K562 (cell line): ENCODE results near the gene ATF1. TPM values are rescaled to one million over a fixed set of nuclear protein-coding genes. Genes with fewer than 3 reads are reported as not detected.
A peak's percentile ranks its signal among the peaks of the same experiment; 100 is the strongest.

Experiments
- CLOCK ChIP-seq: fragments of 250-450 bp; sonication (Bioruptor Pico); IDR thresholded peaks from 2 replicates; pipeline ENCODE4 v1.4.0; 2020; ENCODE audit warnings: mild to moderate bottlenecking, moderate library complexity, borderline replicate concordance
- ETV5 ChIP-seq: sonication (generic); formaldehyde crosslinking; IDR thresholded peaks from 2 replicates; pipeline ENCODE4 v1.4.0; 2020; ENCODE audit warnings: low read depth, mild to moderate bottlenecking, missing genetic modification reagents
- GTF2E2 ChIP-seq: fragments of 200-800 bp; sonication (Bioruptor generic); IDR thresholded peaks from 2 replicates; pipeline ENCODE4 v1.6.1; 2016; ENCODE audit warnings: missing genetic modification characterization, missing compliant biosample characterization
- MITF ChIP-seq: IDR thresholded peaks from 2 replicates; pipeline ENCODE4 v1.6.1; 2014; ENCODE audit warnings: antibody characterized with exemption
- NFIX ChIP-seq: fragments of 250-450 bp; sonication (Bioruptor Pico); IDR thresholded peaks from 2 replicates; pipeline ENCODE4 v1.4.0; 2020; ENCODE audit warnings: low read depth, mild to moderate bottlenecking, moderate library complexity
- NR1H2 ChIP-seq: sonication (generic); formaldehyde crosslinking; IDR thresholded peaks from 2 replicates; pipeline ENCODE4 v1.4.0; 2020; ENCODE audit warnings: mild to moderate bottlenecking, missing genetic modification reagents
- PHF8 ChIP-seq: fragments of 200-600 bp; sonication (generic); IDR thresholded peaks from 2 replicates; pipeline ENCODE4 v1.6.1; 2012; ENCODE audit warnings: mixed run types, mild to moderate bottlenecking, inconsistent platforms, low read length, moderate library complexity, borderline replicate concordance
- RBM39 ChIP-seq: fragments of 200-400 bp; formaldehyde crosslinking; optimal IDR thresholded peaks from 2 replicates; pipeline ENCODE3; 2018; ENCODE audit warnings: low read depth, low read length
- RFX5 ChIP-seq: IDR thresholded peaks from 2 replicates; pipeline ENCODE4 v1.6.1; 2011; ENCODE audit warnings: low read depth, mild to moderate bottlenecking, improper control_type of control experiment, low read length
- SMAD4 ChIP-seq: fragments of 250-450 bp; sonication (Bioruptor Pico); conservative IDR thresholded peaks from 2 replicates; pipeline ENCODE4 v1.8.0; 2021; ENCODE audit warnings: inconsistent platforms, mild to moderate bottlenecking, moderate library complexity
- TAF7 ChIP-seq: fragments of 450-650 bp; IDR thresholded peaks from 2 replicates; pipeline ENCODE4 v1.6.1; 2016; ENCODE audit warnings: missing genetic modification characterization, missing compliant biosample characterization
- ZNF174 ChIP-seq: fragments of 250-450 bp; sonication (Bioruptor Pico); IDR thresholded peaks from 2 replicates; pipeline ENCODE4 v1.4.0; 2020; ENCODE audit warnings: mild to moderate bottlenecking
- ZNF197 ChIP-seq: fragments of 200-800 bp; sonication (Bioruptor generic); IDR thresholded peaks from 2 replicates; pipeline ENCODE4 v1.6.1; 2016; ENCODE audit warnings: low read depth, missing genetic modification characterization, missing compliant biosample characterization
- ZNF24 ChIP-seq: fragments of 450-650 bp; IDR thresholded peaks from 2 replicates; pipeline ENCODE4 v1.6.1; 2016
- ZNF318 ChIP-seq, 2 experiments: fragments of 450-650 bp; IDR thresholded peaks; 2 replicates each; pipeline ENCODE4 v1.6.1; 2016; ENCODE audit warnings: mild to moderate bottlenecking in 2 of 2, borderline replicate concordance in 1 of 2, low read depth in 1 of 2, moderate library complexity in 1 of 2
- polyA plus RNA-seq, 8 experiments: library from polyadenylated mRNA; depleted of rRNA in 4 of 8; stranded (reverse) in 5 of 8; unstranded in 3 of 8; fragments of >200 nt; fragmentation: Nextera tagmentation in 2 of 8; fragmentation: Illumina TruSeq in 1 of 8; extraction: Ambion mirVana in 2 of 8; extraction: Trizol in 1 of 8; gene quantifications; 2 replicates each; pipeline versions ENCODE4 v1.2.1 to v1.2.3, GENCODE V29; 2011 to 2014; ENCODE audit warnings: inconsistent platforms in 1 of 8, missing spikeins in 1 of 8
- total RNA-seq, 7 experiments: library from RNA; depleted of rRNA in 6 of 7; stranded (reverse); fragments of >200 nt in 6 of 7; fragmentation: Illumina TruSeq in 2 of 7; extraction: Trizol in 2 of 7; gene quantifications; 2 replicates each; pipeline versions ENCODE4 v1.2.1 to v1.2.3, GENCODE V29; 2011 to 2021; ENCODE audit warnings: low replicate concordance in 1 of 7

ATF1 gene
- total and polyA plus RNA-seq, 9 of the 15 experiments (the other 6 are each of a cell fraction or from before 2014, with no cell fraction given) = 19.8 to 83.5 (median 51.4) TPM

GRCh38 chr12:50764286-50765094 lies 589 bp downstream of the ATF1 start (continued):
- TF ChIP-seq NFIX (CRISPR knock-in tag) (no peak), RBM39 (peak; percentile 55), ZNF318 (IDR thresholded peaks at IDR 0.05; ENCODE audit: borderline replicate concordance in 1 of 2, low read depth in 1 of 2) (no peak), PHF8 (peak; percentile 49), ZNF197 (CRISPR knock-in tag) (no peak), RFX5 (no peak), TAF7 (tag) (no peak), CLOCK (no peak), GTF2E2 (tag) (0 out of 2 replicates have a peak, but pooled peaks have one; percentile 4), ZNF174 (CRISPR knock-in tag) (no peak), ETV5 (CRISPR knock-in tag) (peak; percentile 80; the same call in 1 of the 2 replicates), MITF (no peak), SMAD4 (CRISPR knock-in tag) (peak; percentile 68; the same call in 1 of the 2 replicates), NR1H2 (CRISPR knock-in tag) (peak; percentile 35; the same call in 1 of the 2 replicates), ZNF24 (no peak)
